H9 (cell line): ENCODE results near the gene CCSER2. TPM values are rescaled to one million over a fixed set of nuclear protein-coding genes. Genes with fewer than 3 reads are reported as not detected.

Source experiments
- DNase-seq: peaks from one replicate; pipeline ENCODE4 v3.0.0-alpha.2; 2017
- H2AFZ ChIP-seq: one replicate; pipeline ENCODE4 v1.6.1; 2013; ENCODE audit warnings: mild to moderate bottlenecking, low read length, control low read depth, moderate library complexity
- H2AK5ac ChIP-seq: 2 replicates; pipeline ENCODE4 v1.6.1; 2013; ENCODE audit warnings: low read length, control low read depth, mixed read lengths; ENCODE audit not compliant: insufficient read length
- H2BK120ac ChIP-seq: one replicate; pipeline ENCODE4 v1.6.1; 2013; ENCODE audit warnings: low read depth, mild to moderate bottlenecking, low read length, control low read depth, inconsistent platforms; ENCODE audit not compliant: poor library complexity, severe bottlenecking
- H2BK12ac ChIP-seq: 2 replicates; pipeline ENCODE4 v1.6.1; 2013; ENCODE audit warnings: low read length, control low read depth, mixed read lengths, low read depth; ENCODE audit not compliant: insufficient read length
- H2BK15ac ChIP-seq: 2 replicates; pipeline ENCODE4 v1.6.1; 2013; ENCODE audit warnings: low read depth, low read length, control low read depth
- H2BK20ac ChIP-seq: one replicate; pipeline ENCODE4 v1.6.1; 2013; ENCODE audit warnings: low read depth, mild to moderate bottlenecking, low read length, control low read depth, inconsistent platforms; ENCODE audit not compliant: poor library complexity, severe bottlenecking
- H2BK5ac ChIP-seq: 2 replicates; pipeline ENCODE4 v1.6.1; 2013; ENCODE audit warnings: low read length, control low read depth, mixed read lengths; ENCODE audit not compliant: insufficient read length
- H3K14ac ChIP-seq: 2 replicates; pipeline ENCODE4 v1.6.1; 2013; ENCODE audit warnings: low read length, control low read depth; ENCODE audit not compliant: insufficient read depth
- H3K18ac ChIP-seq: 2 replicates; pipeline ENCODE4 v1.6.1; 2013; ENCODE audit warnings: low read depth, mild to moderate bottlenecking, mixed read lengths, low read length, control low read depth; ENCODE audit not compliant: insufficient read length
- H3K23ac ChIP-seq: 2 replicates; pipeline ENCODE4 v1.6.1; 2013; ENCODE audit warnings: low read length, control low read depth, mixed read lengths, low read depth; ENCODE audit not compliant: insufficient read length
- H3K23me2 ChIP-seq: 2 replicates; pipeline ENCODE4 v1.6.1; 2013; ENCODE audit warnings: low read depth, mild to moderate bottlenecking, mixed read lengths, low read length, control low read depth; ENCODE audit not compliant: insufficient read length, poor library complexity, severe bottlenecking
- H3K27ac ChIP-seq: 2 replicates; pipeline ENCODE4 v1.5.1; 2013; ENCODE audit warnings: low read length, control low read depth, mixed read lengths, low read depth; ENCODE audit not compliant: insufficient read length
- H3K27me3 ChIP-seq: 2 replicates; pipeline ENCODE4 v1.6.1; 2013; ENCODE audit warnings: low read length, control low read depth, inconsistent platforms; ENCODE audit not compliant: insufficient read depth
- H3K4ac ChIP-seq: 2 replicates; pipeline ENCODE4 v1.6.1; 2013; ENCODE audit warnings: low read depth, mild to moderate bottlenecking, control low read depth, inconsistent platforms, low read length, moderate library complexity
- H3K4me1 ChIP-seq: 2 replicates; pipeline ENCODE4 v1.6.1; 2013; ENCODE audit warnings: low read length, control low read depth, inconsistent platforms; ENCODE audit not compliant: insufficient read depth
- H3K4me2 ChIP-seq: 2 replicates; pipeline ENCODE4 v1.6.1; 2013; ENCODE audit warnings: low read length, control low read depth, mixed read lengths; ENCODE audit not compliant: insufficient read length, insufficient read depth
- H3K56ac ChIP-seq: 2 replicates; pipeline ENCODE4 v1.6.1; 2013; ENCODE audit warnings: low read depth, mild to moderate bottlenecking, mixed read lengths, low read length, control low read depth; ENCODE audit not compliant: insufficient read length
- H3K79me1 ChIP-seq: 2 replicates; pipeline ENCODE4 v1.6.1; 2013; ENCODE audit warnings: low read depth, mild to moderate bottlenecking, moderate library complexity, low read length, control low read depth, inconsistent platforms; ENCODE audit not compliant: insufficient read depth, poor library complexity, severe bottlenecking
- H3K79me2 ChIP-seq: 2 replicates; pipeline ENCODE4 v1.6.1; 2013; ENCODE audit warnings: low read length, control low read depth, inconsistent platforms; ENCODE audit not compliant: insufficient read depth
- H3K9ac ChIP-seq: 2 replicates; pipeline ENCODE4 v1.6.1; 2013; ENCODE audit warnings: low read length, control low read depth, mixed read lengths; ENCODE audit not compliant: insufficient read length; ENCODE audit errors: extremely low read depth
- H3K9me3 ChIP-seq: one replicate; pipeline ENCODE4 v1.6.1; 2013; ENCODE audit warnings: low read depth, low read length, inconsistent platforms; ENCODE audit not compliant: control insufficient read depth
- H3T11ph ChIP-seq: one replicate; pipeline ENCODE4 v1.6.1; 2013; ENCODE audit warnings: mild to moderate bottlenecking, low read length, control low read depth, inconsistent platforms
- H4K20me1 ChIP-seq: one replicate; pipeline ENCODE4 v1.6.1; 2013; ENCODE audit not compliant: control insufficient read depth, insufficient read length, insufficient read depth
- H4K5ac ChIP-seq: 2 replicates; pipeline ENCODE4 v1.6.1; 2013; ENCODE audit warnings: low read depth, mild to moderate bottlenecking, mixed read lengths, low read length, control low read depth; ENCODE audit not compliant: insufficient read length
- H4K8ac ChIP-seq: replicated peaks from 2 replicates; pipeline ENCODE4 v1.6.1; 2013; ENCODE audit warnings: low read length, control low read depth, mixed read lengths, low read depth; ENCODE audit not compliant: insufficient read length
- H4K91ac ChIP-seq: 2 replicates; pipeline ENCODE4 v1.6.1; 2013; ENCODE audit warnings: low read depth, mild to moderate bottlenecking, moderate library complexity, mixed read lengths, low read length, control low read depth; ENCODE audit not compliant: insufficient read length
- H3K27ac Mint-ChIP-seq, 3 experiments: 2 replicates in 2 of 3; 3 replicates in 1 of 3; pipeline ENCODE4 v1.8.0; 2020 to 2021; ENCODE audit warnings: mixed read lengths in 3 of 3, mild to moderate bottlenecking in 1 of 3, moderate library complexity in 1 of 3
- H3K27me3 Mint-ChIP-seq: 2 replicates; pipeline ENCODE4 v1.8.0; 2021; ENCODE audit warnings: low read depth, mild to moderate bottlenecking, moderate library complexity, mixed read lengths
- H3K36me3 Mint-ChIP-seq, 3 experiments: 2 replicates in 2 of 3; 3 replicates in 1 of 3; pipeline ENCODE4 v1.8.0; 2020 to 2021; ENCODE audit warnings: low read depth in 3 of 3, mixed read lengths in 3 of 3; ENCODE audit not compliant: insufficient read depth in 1 of 3
- H3K4me1 Mint-ChIP-seq, 2 experiments: 2 replicates each; pipeline ENCODE4 v1.8.0; 2020; ENCODE audit warnings: mixed read lengths in 2 of 2
- H3K4me3 Mint-ChIP-seq, 2 experiments: 2 replicates in 1 of 2; 3 replicates in 1 of 2; pipeline ENCODE4 v1.8.0; 2020 to 2021; ENCODE audit warnings: mild to moderate bottlenecking in 2 of 2, mixed read lengths in 2 of 2, moderate library complexity in 1 of 2
- H3K9me3 Mint-ChIP-seq, 2 experiments: 2 replicates in 1 of 2; 3 replicates in 1 of 2; pipeline ENCODE4 v1.8.0; 2020; ENCODE audit warnings: mild to moderate bottlenecking in 2 of 2, mixed read lengths in 2 of 2, moderate library complexity in 1 of 2
- CTCF ChIP-seq: fragments of 200-600 bp; sonication (generic); conservative IDR thresholded peaks from 3 replicates; pipeline ENCODE4 v1.8.0; 2021; ENCODE audit warnings: antibody characterized with exemption, mild to moderate bottlenecking
- whole genome bisulfite sequencing: extraction: QIAGEN DNeasy Blood & Tissue Kit; methylation state at CpG from one replicate; pipeline ENCODE4 v1.1.7; 2013; ENCODE audit warnings: missing lambda C conversion rate, low lambda C conversion rate, mixed read lengths; ENCODE audit not compliant: insufficient read length; ENCODE audit errors: extremely low coverage; 5-methylcytosine and 5-hydroxymethylcytosine counted together
- total RNA-seq: library from RNA; stranded (reverse); gene quantifications from 2 replicates; pipeline ENCODE4 v1.2.1, GENCODE V29; 2021

Gene CCSER2
- total RNA-seq, 1 experiment from 2014 or later: 22.2 TPM

- Histone ChIP-seq H4K8ac (no peak overlapping the region), H3K9ac (no peak overlapping the region), H3K18ac (no peak overlapping the region), H2BK120ac (no peak overlapping the region), H3K23me2 (no peaks in the 10 kb centered on the region), H2BK20ac (no peak overlapping the region), H4K91ac (no peak overlapping the region), H3K56ac (no peak overlapping the region), H3K4ac (no peak overlapping the region), H3K27ac (no peak overlapping the region), H2AK5ac (no peak overlapping the region), H4K20me1 (no peaks in the 10 kb centered on the region), H3K4me2 (no peak overlapping the region), H3K4me1 (no peaks in the 10 kb centered on the region), H3K27me3 (no peaks in the 10 kb centered on the region), H3K9me3 (no peaks in the 10 kb centered on the region), H3K79me2 (no peaks in the 10 kb centered on the region), H3T11ph (no peak overlapping the region), H2BK12ac (no peak overlapping the region), H4K5ac (no peak overlapping the region), H3K14ac (no peak overlapping the region), H2AFZ (no peak overlapping the region), H3K79me1 (no peaks in the 10 kb centered on the region), H2BK15ac (no peak overlapping the region), H3K23ac (no peak overlapping the region), H2BK5ac (no peak overlapping the region)
- TF ChIP-seq CTCF: no peak
- H3K9me3 Mint-ChIP-seq: no peaks in the 10 kb centered on the region
- H3K27ac Mint-ChIP-seq: no peak overlapping the region
- H3K36me3 Mint-ChIP-seq: no peaks in the 10 kb centered on the region
- H3K27me3 Mint-ChIP-seq: no peaks in the 10 kb centered on the region
- no peak for DNase-seq
- no peak overlapping the region for H3K4me3 Mint-ChIP-seq
- no CpG with 5 or more reads among the region's 1 CpG for WGBS
- H3K4me1 Mint-ChIP-seq: no peaks in the 10 kb centered on the region
Observed at GRCh38 chr10:84478679-84479078, 150.3 kb downstream of the CCSER2 start.
